NCI-H2029 (cell line): ENCODE measurements around the gene YPEL1.

Source experiments
- DNase-seq: peaks from one replicate; lab custom pipeline; 2025; lab: John Stamatoyannopoulos, UW

The YPEL1 gene

GRCh38 chr22:21735200-21736083, at the start of gene YPEL1:
TSS of gene YPEL1 (minus strand) at chr22:21735794. CDS start at chr22:21710744, 25,050 bp downstream.
- peak; percentile 89 for DNase-seq

- no peak for DNase-seq
Measured at GRCh38 chr22:21780259-21780658, 44.7 kb upstream of the YPEL1 start.

GRCh38 chr22:21779444-21779843, 43.9 kb upstream of the YPEL1 start:
- DNase-seq: no peak

GRCh38 chr22:21778705-21779363, 43.2 kb upstream of the YPEL1 start:
- DNase-seq: no peak

GRCh38 chr22:21771631-21771976, 36.0 kb upstream of the YPEL1 start:
- no peak for DNase-seq

GRCh38 chr22:21768435-21768834, 32.8 kb upstream of the YPEL1 start:
- DNase-seq: no peak

GRCh38 chr22:21766691-21767462, 31.3 kb upstream of the YPEL1 start:
- DNase-seq: no peak

- no peak for DNase-seq
Measured at GRCh38 chr22:21765909-21766529, 30.4 kb upstream of the YPEL1 start.

GRCh38 chr22:21764038-21764804, 28.6 kb upstream of the YPEL1 start:
- no peak for DNase-seq

GRCh38 chr22:21762712-21763581, 27.4 kb upstream of the YPEL1 start:
- no peak for DNase-seq

- no peak for DNase-seq
Measured at GRCh38 chr22:21761994-21762680, 26.5 kb upstream of the YPEL1 start.

- no peak for DNase-seq
Measured at GRCh38 chr22:21761086-21761485, 25.5 kb upstream of the YPEL1 start.

- DNase-seq: peak; percentile 8
Measured at GRCh38 chr22:21760640-21761039, 25.0 kb upstream of the YPEL1 start.

GRCh38 chr22:21759646-21760376, 24.2 kb upstream of the YPEL1 start:
- DNase-seq: no peak

GRCh38 chr22:21759093-21759492, 23.5 kb upstream of the YPEL1 start:
- DNase-seq: no peak

GRCh38 chr22:21758091-21758864, 22.7 kb upstream of the YPEL1 start:
- DNase-seq: no peak

- DNase-seq: no peak
Measured at GRCh38 chr22:21755851-21756284, 20.3 kb upstream of the YPEL1 start.

GRCh38 chr22:21754523-21754922, 18.9 kb upstream of the YPEL1 start:
- no peak for DNase-seq
